Fibroblast of lung (primary cell): Measurements from ENCODE around the gene C12orf43.

Experiments used
- EZH2 ChIP-seq: IDR thresholded peaks from 2 replicates; pipeline ENCODE4 v1.5.1; 2012; ENCODE audit warnings: low read length, control low read depth, mild to moderate bottlenecking; ENCODE audit errors: missing control alignments
- TF ChIP-seq, protein P1 (sequence below), 2 donors: IDR thresholded peaks in 1 of 2; conservative IDR thresholded peaks in 1 of 2; 1 replicate in 1 of 2; 2 replicates in 1 of 2; pipeline ENCODE4 v1.5.1; 2011 to 2012; ENCODE audit warnings: low read length in 2 of 2, control low read depth in 1 of 2, inconsistent platforms in 1 of 2, low read depth in 1 of 2, mild to moderate bottlenecking in 1 of 2

DNA sequence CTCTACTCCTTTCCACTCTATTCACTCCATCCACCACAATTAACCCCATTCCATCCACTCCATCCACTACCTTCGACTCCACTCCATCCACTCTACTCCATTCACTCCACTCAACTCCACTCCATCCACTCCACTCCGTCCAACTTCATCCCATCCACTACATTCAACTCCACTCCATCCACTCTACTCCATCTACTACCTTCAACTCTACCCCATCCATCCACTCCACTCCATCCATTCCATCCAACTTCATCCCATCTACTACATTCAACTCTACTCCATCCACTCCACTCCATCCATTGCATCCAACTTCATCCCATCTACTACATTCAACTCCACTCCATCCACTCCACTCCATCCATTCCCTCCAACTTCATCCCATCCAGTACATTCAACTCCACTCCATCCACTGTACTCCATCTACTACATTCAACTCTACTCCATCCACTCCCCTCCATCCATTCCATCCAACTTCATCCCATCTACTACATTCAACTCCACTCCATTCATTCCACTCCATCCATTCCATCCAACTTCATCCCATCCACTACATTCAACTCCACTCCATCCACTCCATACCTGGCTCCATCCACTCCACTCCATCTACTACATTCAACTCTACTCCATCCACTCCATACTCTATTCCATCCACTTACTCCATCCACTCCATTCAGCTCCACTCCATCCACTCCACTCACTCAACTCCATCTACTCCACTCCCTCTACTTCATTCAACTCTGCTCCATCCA lies 21.5 kb downstream of the C12orf43 start:
- TF ChIP-seq, protein P1, sequence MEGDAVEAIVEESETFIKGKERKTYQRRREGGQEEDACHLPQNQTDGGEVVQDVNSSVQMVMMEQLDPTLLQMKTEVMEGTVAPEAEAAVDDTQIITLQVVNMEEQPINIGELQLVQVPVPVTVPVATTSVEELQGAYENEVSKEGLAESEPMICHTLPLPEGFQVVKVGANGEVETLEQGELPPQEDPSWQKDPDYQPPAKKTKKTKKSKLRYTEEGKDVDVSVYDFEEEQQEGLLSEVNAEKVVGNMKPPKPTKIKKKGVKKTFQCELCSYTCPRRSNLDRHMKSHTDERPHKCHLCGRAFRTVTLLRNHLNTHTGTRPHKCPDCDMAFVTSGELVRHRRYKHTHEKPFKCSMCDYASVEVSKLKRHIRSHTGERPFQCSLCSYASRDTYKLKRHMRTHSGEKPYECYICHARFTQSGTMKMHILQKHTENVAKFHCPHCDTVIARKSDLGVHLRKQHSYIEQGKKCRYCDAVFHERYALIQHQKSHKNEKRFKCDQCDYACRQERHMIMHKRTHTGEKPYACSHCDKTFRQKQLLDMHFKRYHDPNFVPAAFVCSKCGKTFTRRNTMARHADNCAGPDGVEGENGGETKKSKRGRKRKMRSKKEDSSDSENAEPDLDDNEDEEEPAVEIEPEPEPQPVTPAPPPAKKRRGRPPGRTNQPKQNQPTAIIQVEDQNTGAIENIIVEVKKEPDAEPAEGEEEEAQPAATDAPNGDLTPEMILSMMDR (conservative IDR thresholded peaks at IDR 0.05 in 1 of 2, IDR thresholded peaks at IDR 0.05 in 1 of 2; ENCODE audit: low read depth in 1 of 2, low read length in 2 of 2) = no peak
- TF ChIP-seq EZH2 = no peak
